Activated T-cell treated with anti-CD3 and anti-CD28 coated beads for 48 hours (primary cell): ENCODE results near the gene UBAC1.
"Not testable (repeated sequence)": the region's sequence is repeated elsewhere in the genome, so short reads cannot be mapped to it uniquely, and the experiment has no call there.

ENCODE experiments used
- DNase-seq: peaks from one replicate; pipeline ENCODE4 v3.0.0-alpha.2; 2020; ENCODE audit warnings: low read depth

UBAC1 gene

DNA sequence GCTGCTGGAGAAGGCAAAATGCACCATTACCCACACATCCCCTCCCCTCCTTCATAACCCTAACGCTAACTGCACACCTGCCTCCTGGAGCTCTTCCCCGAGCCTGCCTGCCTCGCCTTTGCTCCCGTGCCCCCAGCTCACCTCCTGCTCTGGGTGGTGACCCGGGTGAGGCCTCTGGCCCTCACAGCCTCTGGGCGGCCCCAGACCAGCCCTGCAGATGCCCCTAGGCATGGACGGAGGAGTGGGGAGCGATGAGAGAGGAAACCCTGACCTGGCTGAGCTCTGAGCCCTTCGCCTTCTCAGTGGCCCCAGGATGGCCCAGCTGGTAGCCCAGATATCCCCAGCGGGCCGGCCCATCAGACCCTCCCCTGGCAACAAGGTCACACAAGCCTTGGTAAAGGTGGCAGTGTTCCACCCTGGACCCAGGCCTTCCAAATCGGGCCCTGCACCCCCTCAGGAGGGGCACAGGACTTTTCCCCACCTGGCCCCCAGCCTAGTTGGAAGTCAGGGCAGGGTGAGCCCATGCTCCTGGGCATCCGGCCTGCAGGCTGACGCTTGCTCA is 39.3 kb downstream of the UBAC1 start:
- no peak for DNase-seq

DNA sequence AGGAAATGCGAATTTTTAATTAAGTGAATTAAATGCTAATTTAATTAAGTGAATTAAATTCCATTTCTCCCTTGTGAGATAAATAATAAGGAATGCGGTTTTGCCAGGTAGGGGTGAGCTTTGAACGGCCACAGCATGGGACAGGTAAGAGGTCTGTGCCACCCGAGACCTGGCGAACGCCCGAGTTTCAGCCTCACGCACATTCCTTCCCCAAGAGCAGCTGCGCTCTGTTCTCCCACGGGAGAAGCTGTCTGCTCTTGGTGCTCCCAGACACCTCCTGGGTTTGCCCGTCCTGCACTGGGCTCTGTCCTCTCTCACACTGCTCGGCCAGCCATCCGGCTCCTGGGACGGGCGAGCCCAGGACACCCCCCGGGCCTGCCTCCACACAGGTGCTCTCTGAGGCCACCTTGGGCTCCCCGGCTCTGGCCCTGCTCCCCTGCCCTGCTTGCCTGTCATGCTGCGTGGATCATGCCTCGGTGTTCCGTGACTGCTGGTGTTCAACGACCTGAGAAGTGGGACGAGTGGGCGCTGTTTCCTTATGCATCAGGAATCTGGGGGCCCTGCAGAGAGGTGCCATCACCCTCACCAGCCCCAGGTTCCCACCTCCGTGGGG is 40.1 kb downstream of the UBAC1 start:
- DNase-seq = no peak

DNA sequence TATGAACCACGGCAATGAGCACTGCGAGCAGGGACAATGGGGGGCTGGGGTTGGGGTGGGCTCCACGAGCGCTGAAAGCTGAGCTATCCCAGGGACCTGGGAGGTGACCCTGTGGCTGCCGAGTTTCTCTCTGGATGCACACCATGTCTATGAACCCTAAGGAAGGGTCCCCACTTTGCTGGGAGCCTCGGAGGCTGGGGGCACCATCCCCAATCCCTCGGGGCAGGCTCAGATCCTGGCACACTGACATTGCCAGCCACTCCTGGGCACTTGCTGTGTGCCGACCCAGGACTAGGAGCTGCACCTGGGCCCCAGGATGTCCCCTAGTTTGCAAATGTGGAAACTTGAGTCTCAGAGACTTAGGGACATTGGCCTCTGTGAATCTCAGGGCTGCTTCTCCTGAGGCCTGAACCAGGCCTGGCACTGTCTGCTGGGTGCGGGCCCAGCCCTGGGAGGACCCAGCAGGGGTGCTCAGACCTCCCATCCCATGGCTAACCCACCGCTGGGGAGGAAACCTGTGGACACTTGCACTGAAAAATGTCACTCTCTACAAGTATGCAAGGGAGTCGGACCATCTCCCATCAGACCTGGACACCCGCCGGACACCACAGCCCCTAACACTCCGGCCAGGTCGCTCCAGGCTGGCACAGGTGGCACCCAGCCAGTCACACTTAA is 40.8 kb downstream of the UBAC1 start:
- no peak for DNase-seq

DNA sequence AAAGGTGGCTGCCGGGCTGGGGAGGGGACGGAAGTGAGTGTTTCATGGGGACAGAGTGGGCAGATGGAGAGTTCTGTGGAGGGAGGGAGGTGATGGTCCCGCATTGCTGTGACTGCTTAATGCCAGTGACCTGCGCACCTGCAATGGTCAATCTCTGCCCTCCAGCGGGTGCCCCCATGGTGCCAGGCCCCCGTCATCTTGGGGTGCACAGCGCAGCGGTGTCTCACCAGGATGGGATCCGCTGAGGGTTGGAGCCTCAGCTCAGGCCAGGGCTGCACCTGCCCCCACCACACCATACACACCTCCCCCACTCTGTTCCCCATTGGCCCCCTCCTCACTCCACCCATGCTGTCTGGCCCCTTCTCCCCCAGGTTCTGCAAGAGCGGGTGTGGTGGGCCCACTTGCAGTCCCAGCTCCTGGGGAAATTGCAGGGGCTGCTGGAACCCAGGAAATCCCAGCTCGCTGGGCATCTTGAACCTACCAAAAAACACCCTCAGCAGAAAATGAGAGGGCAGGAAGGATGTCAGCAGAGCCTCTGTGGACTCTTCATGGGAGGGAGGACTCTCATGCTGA is 41.8 kb downstream of the UBAC1 start:
- DNase-seq = no peak

DNA sequence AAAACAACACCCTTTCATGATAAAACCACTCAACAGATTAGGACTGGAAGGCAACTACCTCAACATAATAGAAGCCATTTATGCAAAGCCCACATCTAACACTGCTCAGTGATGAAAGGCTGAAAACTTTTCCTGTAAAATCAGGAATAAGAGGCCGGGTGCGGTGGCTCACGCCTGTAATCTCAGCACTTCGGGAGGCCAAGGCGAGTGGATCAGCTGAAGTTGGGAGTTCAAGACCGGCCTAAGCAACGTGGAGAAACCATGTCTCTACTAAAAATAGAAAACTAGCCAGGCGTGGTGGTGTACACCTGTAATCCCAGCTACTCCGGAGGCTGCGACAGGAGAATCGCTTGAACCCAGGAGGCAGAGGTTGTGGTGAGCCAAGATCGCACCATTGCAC is 44.9 kb downstream of the UBAC1 start:
- DNase-seq = not testable (repeated sequence)

DNA sequence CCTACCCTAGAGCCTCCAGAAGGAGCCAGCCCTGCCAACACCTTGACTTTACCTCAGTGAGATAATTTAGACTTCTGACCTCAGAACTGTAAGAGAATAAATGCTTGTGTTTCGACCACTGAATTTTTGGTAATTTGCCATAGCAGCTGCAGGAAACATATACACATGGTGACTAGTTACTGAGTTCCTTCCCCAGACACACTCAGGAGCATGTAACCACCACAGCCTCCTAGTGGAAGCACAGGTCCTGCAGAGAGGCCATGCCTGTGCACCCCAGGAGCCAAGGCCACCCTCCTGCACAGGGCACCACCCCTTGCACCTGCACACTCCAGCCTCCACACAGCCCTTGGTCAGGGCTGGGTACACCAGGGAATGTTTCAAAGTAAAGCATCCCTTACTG is 46.3 kb downstream of the UBAC1 start:
- DNase-seq = no peak

DNA sequence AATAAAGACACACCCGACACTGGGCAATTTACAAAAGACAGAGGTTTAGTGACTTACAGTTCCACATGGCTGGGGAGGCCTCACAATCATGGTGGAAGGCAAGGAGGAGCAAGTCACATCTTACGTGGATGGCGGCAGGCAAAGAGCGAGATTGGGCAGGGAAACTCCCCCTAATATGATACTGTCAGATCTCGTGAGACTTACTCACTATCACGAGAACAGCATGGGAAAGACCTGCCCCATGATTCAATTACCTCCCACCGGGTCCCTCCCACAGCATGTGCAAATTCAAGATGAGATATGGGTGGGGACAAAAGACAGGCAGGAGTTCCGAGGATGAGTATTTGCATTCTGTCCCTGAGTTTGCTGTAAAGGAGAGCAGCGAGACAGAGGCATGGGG is 49.9 kb downstream of the UBAC1 start:
- DNase-seq = not testable (repeated sequence)

DNA sequence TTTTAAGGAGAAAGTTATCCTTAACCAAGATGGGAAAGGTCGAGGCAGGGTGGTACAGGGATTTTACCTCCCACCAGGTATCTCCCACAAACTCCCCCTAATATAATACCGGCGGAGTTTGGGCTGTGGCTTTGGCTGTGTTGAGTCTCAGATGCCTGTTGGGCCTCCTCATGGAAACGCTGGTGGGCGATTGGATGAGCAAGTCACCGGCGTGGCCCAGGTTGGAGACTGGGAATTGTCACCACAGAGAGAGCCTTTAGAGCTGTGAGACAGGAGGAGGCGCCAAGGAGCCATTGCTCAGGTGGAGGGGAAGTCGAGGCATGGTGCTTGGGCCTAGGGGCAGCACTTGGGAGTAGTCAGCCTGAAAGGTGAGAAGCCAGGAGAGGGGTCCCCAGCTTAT is 50.4 kb downstream of the UBAC1 start:
- no peak for DNase-seq

DNA sequence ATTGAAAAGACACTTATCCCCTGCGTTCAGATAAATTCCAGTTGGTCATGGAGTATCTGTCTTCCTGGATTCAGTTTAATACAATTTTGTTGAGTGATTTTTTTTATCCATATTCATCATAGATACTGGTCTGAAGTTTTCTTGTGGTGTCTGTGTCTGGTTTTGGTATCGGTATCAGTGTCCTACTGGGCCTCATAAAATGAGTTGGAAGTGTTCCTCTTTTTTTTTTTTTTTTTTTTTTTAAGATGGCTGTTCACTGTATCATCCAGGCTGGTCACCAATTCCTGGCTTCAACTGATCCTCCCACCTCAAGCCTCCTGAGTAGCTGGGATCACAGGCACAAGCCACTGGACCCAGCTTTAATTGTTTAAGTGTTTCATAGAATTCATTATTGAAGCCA is 51.0 kb downstream of the UBAC1 start:
- DNase-seq = no peak

DNA sequence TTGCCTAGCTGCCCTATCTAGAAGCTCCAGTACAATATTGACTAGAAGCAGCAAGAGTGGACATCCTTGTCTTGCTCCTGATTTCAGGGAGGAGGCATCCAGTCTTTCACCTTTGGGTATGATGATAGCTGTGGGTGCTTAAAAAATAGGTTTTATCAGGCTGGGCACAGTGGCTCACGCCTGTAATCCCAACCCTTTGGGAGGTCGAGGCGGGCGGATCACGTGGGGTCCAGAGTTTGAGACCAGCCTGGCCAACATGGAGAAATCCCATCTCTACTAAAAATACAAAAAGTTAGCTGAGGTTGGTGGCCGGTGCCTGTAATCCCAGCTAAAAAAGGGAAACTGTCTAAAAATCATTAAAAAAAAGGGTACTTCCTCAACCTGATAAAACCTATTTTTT is 51.8 kb downstream of the UBAC1 start:
- DNase-seq = no peak

DNA sequence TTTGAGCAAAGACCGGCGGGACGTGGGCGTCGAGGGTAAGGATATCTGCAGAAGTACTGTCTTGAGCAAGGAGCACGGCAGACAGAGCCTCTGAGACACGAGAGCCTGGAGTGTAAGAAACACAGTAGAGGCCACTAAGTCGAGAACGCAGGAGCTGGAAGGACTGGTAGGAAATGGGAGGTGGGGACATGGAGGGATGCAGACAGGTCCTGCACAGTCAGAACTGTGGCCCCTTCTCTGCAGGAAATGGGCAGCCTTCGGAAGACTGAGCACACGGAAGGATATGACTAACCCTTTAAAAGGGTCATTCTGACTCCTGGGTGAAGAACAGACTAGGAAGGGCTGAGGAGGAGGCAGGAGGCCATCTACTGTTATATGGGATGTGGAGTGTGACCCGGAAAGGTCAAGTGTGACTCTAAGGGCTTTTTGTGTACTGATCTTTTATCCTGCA is 52.4 kb downstream of the UBAC1 start:
- no peak for DNase-seq

DNA sequence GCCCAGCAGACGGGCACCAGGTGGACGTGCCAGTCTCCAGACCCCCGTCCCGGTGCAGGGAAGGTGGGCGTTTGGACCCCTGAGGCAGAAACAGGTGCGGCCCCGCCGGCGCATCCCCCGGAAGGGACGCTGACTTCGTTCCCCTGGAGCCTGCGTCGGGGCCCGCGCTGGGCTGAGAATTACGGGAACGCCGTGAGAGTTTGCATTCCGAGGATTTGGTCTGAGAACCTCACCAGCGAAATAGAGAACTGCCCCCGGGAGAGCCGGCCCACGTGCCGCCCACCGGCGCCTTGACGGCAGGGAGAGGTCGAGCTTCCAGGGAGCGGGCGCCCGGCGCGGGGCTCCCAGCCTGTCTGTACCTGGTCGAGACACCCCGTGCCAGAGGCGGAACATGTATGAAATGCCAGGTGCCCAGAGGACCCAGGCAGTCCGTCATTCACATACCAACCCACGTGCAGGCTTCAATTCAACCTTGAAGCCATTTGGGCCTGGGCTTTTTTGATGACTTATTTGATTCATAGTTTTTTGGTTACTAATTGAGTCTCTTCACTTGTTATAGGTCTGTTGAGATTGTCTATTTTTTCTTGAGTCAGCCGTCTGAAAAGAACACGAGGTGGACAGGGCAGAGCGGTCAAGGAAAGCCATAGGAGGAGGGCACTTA is 53.0 kb downstream of the UBAC1 start:
- no peak for DNase-seq

DNA sequence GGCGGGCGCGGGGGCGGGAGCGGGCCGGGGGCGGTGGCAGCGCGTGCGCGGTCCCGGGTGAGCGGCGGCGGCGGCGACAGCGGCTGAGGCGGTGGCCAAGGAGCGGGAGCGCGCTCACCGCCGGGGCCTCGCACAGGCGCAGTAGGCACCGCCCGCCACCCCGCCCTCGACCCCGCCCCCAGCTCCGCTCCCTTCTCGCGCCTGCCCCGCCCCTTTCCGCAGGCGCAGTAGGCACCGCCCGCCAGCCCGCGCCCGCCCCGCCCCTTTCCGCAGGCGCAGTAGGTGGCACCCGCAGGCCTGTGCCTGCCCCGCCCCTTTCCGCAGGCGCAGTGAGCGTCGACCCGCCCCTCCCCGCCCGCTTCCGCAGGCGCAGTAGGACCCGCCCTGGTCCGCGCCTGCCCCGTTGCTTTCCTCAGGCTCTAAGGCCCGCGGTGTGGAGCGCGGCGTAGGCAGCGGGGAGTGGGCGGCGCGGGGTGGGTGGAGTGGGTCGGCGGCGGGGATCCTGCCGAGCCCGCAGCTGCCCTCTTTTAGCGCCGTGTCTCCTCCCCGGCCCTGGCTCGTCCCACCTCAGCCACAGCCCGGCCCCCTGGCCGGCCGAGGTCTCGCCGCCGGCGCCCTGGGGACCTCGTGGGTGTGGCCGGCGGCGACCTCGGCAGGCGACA is 53.6 kb downstream of the UBAC1 start, which contains the start of gene CAMSAP1:
CAMSAP1 (minus strand) TSS at position 116 of the 662 bp plus-strand sequence. CDS start 387 bp downstream, outside the sequence.
- peak; percentile 97 for DNase-seq

DNA sequence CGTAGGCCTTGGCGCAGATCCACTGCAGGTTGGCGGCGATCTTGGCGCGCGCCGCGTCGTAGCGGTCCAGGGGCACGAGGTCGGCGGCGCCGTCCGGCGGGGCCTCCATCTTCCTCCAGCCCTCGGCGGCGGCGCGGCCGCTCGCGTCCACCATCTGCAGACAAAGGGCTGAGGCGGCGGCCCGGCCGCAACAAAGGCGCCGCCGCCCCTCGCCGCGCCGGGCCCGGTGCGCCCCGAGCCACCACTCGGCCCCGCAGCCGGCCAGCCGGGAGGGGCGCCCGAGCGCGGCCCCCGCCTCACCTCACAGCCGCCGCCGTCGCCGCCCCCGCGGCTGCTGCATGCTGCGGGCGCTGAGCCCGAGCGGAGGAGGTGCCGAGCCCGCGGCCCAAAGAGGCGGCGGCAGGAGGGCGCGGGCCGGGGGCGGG is 54.2 kb downstream of the UBAC1 start:
- no peak for DNase-seq

DNA sequence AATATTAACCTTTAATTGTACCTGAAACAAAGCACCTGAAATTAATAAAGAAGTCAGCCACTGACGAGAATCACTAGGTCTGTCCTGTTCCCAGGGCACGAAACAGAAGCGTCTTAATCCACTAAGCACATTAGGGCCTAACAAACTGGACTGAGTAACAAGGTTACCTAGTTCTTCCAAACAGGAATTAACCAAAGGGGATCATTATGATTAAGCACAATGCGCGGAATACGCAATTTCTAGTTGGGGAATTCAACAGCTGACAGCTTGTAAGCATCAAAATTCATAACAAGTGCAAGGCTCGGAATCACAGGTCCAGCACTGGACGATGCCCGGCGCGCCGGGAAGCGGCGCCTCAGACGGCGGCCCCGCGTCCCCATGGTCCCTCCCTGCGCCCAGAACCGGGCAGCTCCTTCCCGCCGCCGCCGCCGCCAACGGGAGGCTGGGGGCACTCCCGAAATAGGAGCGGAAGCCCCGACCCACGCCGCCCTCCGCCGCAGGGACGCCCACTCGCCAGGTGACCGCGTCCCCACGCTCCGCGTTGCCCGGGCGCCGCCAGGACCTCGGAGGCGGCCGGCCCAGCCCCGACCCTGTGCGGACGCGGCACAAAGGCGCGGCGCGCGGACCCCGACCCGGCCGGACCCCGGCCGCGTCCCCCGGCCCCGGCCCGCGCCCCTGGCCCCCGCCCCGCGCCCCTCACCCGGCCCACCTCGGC is 54.7 kb downstream of the UBAC1 start:
- DNase-seq = no peak

DNA sequence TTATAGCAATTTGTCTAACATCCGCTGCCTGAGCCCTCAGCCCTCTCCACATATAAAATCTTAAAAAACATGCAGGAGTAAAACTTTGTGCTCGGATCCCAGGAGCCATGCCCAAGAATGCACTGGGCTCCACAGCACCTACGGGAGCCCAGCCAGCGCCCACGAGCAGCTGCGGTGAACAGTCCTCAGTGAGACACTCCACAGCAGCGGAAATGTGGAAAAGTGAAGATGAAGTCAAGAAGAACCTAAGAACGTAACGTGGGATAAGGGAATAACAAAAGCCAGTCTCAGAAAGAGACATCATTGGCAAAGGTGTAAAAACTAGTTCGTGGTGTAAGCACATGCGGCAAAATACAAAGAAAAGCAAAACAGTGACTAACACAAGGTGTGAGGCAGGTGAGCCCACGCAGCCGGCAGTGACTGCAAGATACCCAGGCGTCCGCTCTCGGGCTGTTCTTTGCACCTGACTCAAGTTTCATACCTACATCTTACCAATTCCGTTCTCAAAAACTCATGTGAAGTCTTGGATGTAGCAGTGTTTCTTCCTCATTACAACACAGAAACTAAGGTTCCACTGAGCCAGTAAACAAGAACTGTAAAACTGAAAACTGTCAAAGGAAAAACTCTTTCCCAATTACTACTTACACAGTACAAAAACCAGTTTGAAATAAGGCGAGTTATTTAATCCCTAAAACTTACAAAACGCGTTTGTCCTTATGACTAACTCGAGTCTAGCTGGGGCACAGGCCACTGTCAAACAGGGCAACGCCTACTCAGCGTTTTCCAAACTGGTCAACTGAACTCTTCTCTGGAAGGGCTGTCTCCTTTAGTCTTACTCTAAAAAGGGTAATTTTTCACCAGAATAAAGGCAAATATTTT is 55.6 kb downstream of the UBAC1 start:
- peak; percentile 63 for DNase-seq

DNA sequence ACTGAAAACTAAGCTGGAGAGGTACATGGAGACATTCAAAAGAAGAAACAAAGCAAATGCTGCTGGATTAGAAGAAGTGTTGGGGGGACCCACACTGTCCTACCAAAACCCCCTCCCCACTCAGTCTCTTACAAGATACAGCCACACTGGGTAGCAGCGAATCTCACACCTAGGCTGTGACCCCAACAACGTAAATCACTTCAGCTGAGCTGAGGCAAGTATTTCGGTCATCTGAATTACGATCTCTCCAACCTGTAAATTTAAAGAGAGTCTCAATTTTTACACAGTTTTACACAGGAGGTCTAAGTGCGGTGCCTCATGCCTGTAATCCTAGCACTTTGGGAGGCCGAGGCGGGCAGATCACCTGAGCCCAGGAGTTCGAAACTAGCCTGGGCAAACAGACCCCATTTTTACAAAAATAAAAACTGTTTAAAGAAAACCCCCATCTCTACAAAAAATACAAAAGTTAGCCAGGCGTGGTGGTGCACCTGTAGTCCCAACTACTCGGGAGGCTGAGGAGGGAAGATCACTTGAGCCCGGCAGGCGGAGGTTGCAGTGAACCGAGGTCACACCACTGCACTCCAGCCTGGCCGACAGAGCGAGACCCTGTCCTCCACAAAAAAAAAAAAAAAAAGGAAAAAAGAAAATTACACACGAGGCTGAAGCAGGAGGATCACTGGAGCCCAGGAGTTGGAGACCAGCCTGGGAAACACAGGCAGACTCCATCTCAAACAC is 57.2 kb downstream of the UBAC1 start:
- no peak for DNase-seq

DNA sequence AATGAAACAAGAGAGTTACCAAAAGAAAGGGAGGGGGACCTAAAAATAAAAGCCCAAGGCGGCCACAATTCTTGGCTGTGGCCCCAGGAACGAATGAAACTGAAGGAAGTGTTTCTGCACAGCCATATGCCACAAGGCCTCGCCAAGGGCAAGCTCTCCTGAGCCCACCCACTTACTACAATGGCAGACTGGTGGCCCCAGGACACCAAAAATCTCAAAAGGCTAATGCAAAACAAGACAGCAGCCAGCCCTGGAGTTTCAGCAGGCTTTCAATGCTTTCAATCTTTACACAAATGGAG is 57.9 kb downstream of the UBAC1 start:
- DNase-seq = no peak

DNA sequence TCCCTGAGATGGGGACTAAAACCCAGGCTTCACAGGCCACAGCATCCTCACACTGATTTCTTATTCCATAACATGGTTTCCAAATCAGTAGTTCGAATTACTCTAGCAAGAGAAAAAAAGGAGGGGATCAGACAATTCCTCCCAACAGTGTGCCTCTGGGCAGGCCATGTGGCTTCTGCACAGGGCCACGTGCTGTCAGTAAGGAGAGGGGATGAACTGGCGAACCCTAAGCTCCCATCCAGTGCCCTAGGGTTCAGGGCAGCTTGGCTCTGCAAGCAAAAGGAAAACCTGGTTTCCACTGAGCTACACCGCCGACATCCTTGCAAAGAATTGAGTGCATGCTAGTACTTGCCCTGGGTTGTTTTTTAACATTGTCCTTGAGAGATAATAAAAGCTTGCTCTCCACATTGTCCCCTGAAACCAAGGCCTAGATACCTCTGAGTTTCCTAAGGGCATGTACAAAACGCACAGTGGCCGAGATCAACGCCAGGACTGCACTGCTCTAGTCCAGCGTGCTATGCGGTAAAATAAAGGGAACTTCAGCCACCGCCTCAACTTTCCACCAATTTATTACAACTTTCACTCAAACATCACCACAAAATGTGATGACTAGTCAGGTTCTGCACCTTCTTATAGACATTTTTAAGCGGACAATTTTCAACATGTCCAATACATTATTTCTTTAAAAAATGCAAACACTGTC is 58.4 kb downstream of the UBAC1 start:
- DNase-seq = no peak
